Stimulated activated CD4-positive, alpha-beta T cell treated with anti-CD3 and anti-CD28 coated beads, Interleukin-1b, Interleukin-23, amount 100 ng/mL, for 24 hours (primary cell): ENCODE results near the gene HABP4.

Experiments used
- DNase-seq, 4 experiments: peaks; one replicate each; pipeline ENCODE4 v3.0.0-alpha.2; 2020; ENCODE audit warnings: low read depth in 4 of 4, low spot score in 1 of 4

The HABP4 gene

DNA sequence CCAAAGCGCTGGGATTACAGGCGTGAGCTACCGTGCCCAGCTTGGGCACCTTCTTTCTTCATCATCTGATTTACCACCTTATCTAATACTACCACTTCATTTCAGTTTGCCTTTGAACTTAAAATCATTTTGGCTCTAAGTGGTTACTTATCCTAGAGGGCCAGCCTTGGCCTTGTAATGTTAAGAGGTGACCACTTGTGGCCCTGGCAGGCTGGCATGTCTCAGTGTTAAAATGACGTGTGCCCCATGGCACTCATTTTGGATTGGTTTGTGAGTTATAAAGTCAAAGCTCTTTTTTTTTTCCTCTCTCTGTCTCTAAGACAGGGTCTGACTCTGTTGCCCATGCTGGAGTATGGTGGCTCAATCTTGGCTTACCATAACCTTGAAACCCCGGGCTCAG, 17.8 kb downstream of the HABP4 start:
- no peak for DNase-seq

DNA sequence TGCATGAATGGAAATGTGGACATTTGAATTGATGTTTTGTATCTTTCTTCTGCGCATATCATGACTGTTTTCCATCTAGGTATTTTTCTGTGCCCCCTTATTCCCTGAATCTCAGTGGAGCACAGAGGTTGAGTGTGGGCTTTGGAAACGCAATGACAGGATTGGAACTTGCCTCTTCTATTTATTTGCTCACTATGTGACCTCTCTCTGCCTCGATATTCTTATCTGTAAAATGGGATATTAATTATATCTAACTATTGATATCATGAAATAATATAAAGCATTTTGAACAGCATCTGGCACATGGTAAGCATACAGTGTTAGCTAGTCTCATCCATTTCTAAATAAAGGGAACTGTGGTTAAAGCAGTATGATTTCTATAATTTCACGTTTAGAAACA, 26.0 kb downstream of the HABP4 start:
- DNase-seq: no peak

DNA sequence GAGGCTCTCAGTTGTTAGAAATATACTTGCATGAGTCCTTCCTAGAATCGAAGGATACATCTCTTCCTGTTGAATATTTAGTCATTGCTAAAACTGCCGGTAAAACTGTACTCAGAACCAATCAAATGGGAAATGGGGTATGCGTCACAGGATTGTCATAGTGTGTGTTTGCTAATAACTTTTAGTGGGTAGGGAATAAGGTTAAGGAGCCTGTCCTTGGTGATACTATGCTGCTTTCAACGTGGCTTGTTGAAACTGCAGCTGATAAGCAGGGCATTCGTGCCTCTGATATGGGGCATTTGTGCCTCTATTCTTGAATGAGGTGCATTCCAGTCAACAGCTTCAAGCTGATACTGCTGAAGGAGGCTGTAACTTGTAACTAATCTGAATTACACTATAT, 26.6 kb downstream of the HABP4 start:
- DNase-seq: no peak

DNA sequence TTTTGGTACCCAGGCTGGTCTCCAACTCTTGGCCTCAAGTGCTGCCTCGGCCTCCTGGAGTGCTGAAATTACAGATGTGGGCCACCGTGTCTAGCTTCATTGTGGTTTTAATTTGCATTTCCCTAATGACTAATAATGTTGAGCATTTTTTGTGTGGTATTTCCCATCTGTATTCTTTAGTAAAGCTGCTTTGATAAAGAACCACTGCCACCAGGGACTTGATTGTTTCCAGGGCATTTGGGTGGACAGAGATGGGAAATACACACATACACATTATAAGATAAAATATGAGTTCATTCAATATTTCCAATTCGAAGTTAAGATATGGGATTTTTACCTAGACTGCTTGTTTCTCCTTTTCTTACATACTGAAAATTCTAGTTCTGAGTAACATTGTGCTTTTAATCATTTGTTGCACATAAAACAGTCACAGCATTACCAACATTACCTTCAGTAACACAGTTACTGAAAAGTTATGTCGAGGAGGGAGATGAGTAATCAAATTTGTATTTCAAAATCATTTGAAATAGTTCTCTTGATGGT, 28.9 kb downstream of the HABP4 start:
- peak in 1 of 4 experiments; percentile 27 for DNase-seq

DNA sequence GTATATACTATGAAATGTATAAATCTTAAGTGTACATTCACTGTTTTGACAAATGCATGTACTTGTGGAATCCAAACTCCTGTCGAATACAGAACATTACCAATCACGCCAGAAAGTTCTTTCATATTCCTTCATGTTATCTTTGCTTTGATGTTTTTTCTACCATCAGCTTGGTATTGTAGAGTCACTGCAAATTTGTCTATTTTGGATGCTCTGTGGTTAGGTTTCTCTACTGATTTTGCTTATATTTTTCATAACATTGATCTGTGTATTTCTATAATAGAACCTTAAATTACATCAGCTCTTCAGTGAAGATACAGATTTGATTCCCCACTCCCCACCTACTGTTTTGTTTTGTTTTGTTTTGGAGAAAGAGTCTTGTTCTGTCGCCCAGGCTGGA, 30.8 kb downstream of the HABP4 start:
- no peak for DNase-seq

DNA sequence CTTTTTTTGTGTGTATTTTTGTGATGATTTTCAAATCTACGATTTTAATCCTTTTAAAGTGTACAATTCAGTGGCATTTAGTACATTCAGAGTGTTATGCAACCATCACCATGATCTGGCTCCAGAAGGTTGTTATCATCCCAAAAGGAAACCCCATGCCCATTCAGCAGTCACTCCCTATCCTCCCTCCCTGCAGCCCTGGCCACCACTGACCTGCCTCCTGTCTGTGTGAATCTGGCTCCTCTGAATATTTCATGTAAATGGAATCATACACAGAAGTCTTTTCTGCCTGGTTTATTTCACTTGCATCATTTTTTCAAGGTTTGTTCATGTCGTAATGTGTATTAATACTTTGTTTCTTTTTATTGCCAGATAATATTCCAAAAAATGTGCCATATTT, 32.5 kb downstream of the HABP4 start:
- no peak for DNase-seq

DNA sequence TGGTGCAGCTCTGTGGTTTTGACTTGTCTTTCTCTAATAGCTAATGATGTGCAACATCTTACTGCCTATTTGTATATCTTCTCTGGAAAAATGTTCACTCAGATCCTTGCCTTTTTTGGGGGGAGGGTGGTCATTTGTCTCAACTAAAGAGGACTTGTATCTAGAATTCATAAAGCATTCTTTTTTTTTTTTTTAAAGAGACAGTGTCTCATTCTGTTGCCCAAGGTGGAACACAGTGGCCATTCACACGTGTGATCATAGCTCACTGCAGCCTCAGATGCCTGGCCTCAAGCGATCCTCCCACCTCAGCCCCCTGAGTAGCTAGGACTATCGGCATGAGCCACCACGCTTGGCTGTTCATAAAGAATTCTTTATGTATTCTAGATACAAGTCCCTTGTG, 33.2 kb downstream of the HABP4 start:
- no peak for DNase-seq

DNA sequence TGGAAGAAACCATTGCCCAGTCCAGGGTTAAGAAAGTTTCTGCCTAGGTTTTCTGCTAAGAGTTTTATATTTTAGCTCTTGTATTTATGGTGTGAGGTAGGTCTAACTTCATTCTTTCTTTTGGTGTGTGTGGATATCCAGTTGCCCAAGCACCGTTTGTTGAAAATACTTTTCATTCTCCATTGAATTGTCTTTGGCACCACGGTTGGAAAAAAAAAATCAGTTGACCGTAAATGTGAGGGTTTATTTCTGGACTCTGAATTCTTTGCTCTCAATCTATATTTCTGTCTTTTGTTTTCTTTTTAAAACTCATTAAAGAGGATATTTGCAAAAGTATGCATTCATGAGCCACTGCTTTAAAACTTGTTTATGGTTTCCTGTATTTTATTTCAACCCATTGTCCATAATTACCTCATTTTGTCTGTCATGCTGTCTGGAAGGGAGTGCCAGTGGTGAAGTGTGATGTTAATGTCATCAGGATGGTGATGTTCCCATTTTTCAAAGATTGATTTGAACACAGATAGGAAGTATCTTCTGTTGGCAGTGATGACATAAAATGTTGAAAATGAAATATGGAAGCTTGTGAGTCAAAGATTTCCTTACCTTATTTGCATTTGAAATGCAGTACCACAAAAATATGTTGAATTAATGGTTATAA, 33.9 kb downstream of the HABP4 start:
- DNase-seq: no peak

GRCh38 chr9:96484521-96484931, 34.6 kb downstream of the HABP4 start:
- no peak for DNase-seq

GRCh38 chr9:96485280-96485679, 35.3 kb downstream of the HABP4 start:
- DNase-seq: no peak

GRCh38 chr9:96486386-96487028, 36.5 kb downstream of the HABP4 start:
- no peak for DNase-seq

DNA sequence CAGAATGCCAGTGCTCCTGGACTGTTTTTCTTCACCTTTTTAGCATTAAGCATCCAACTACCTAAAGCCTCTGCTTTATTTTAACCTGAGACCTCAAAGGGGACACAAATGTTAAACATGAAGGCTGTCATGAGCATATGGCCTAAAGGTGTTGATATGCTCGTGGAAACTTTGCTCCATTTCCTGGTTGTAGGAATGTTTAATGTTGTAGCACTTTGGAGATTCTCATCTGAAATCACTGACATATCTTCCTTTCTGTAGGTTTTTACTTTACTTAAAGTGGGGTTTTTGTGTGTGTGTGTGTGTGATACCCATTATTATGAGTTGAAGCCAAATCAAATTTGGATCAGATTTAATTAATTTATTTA, 37.0 kb downstream of the HABP4 start:
- no peak for DNase-seq

GRCh38 chr9:96487949-96488348, 38.0 kb downstream of the HABP4 start:
- DNase-seq: no peak

GRCh38 chr9:96489482-96489979, 39.6 kb downstream of the HABP4 start:
- no peak for DNase-seq

DNA sequence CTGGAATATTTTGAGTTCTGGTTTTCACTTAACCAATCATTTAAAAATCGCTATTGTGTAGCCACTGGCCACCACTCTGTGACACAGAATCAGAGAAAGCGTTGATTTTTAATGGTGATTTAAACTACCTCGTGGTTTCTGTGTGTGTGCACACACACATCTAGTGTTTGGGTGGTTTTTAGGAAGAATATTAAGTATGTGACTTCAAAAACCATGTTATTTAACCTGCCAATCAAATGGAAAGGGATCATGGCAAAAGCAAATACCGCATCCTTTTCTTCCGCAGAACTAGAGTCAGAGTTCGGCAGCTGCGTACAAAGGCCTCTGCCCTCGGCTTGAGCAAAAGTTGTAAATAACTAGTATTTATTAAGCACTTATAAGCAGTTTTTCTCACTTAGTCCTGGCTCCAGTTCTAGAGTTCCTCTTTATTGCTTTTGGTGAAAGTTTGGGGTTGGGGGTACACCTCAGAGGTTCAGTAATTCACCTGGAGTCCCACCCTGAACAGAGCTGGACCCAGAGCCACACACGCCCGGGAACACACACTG, 40.6 kb downstream of the HABP4 start:
- no peak for DNase-seq

DNA sequence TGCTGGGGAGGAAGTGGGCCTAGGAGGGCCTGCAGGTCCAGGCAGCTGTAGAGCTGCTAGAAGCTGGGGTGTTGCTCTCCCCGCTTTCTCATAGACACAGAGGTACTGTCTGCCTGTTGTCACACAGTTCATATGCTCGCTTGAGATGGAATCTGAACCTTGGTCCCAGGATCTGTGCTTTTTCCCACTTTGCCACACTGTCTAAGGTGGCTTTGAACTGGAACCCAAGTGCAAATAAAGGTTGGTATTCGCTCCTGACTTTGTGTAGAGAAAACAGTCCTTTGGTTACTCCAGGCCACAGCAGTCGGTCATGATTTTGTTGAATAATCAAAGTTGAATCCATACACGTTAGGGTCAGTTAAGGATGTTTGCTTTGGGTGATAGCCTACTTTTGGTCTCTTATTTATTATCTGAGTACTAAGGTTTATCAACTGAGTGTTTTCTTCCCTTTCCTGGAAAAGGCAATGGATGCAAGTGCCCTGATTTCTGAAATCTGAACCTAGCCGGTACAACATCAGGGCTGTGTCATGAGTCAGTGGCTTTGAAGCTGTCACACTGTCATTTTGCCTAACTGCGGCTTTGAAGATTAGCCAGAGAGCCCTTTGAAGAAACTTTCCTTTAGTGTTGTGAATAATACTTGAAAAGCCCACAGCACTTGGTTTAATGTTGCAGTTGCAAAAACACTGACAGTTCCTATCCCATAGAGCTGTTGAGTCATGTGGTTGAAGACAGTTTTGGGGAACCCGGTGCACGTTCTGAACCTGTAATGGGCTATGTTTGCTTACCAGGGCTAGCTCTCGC, 41.3 kb downstream of the HABP4 start:
- DNase-seq: peak in 1 of 4 experiments; percentile 8

DNA sequence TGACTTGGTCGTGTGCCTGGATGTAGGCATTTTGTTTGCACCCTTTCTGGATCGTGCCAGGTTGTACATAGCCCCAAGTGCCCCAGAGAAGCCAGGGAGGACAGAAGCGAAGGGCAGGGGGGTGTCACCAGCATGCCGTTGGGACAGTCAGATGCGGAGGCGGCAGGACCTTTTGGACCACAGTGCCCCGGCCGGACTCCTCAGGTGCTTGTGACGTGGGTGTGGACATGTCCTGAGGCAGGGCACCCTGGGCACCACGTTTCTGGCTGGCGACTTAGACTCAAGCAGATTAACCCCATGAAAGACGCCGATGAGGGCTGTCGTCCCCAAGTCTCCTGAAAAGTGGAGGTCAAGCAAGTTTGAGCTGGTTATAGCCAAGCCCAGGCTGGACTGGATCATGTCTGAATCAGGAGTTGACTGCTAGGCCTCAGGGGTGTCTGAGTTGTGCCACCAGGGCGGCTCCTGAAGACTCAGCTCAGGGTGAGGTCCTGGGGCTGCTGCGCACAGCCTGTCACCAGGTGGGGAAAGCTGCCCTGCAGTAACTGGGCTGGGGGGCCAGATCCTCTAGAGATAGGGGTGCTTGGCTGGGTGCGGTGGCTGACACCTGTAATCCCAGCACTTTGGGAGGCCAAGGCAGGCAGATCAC, 42.0 kb downstream of the HABP4 start:
- DNase-seq: no peak

- no peak for DNase-seq
Observed at GRCh38 chr9:96492993-96493531, 43.1 kb downstream of the HABP4 start.

DNA sequence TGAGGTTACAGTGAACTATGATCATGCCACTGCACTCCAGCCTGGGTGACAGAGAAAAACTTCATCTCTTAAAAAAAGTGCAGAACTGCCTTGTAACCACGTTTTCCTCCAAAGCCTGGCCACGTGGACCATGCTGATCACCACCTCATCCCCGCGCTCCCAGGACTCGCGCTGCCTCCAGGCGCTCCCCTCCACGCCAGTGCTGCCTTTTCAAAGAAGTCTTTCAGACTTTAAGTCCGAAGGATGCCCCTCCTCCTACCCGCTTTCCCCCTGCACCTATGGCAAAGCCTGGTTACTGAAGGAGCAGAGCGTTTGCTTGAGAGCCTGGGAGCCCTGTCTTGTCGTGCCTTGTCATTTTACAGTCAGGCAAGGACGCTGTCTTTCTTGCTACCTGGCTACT, 43.8 kb downstream of the HABP4 start:
- DNase-seq: no peak

DNA sequence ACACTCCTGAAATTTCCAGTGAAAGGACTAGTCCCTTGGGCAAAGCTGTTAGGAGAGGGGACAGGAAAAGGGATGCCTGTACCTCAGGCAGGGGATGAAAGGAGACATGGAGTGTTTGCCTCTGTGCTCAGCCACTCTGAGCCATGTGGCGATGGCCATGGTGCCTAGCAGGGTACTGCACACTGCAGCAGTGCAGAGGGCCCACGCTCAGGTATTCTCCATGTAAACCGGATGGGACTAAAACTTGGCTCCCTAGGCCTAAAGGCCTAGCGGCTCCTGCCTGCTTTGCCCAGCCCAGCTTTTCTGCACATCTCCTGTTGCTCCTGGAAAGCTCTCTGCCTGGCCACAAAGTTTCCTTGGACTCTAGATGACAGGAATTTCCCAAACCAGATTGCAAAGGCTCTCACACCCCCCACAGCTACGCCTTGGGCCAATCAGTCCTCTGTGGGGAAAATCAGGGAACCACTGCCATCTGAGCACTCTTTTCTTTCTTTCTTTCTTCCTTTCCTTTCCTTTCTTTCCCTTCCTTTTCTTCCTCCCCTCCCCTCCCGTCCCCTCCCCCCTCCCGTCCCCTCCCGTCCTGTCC, 44.3 kb downstream of the HABP4 start:
- DNase-seq: no peak
